Gastroesophageal sphincter (tissue), 4 donors: ENCODE data around the gene PANK4. TPM values are rescaled to one million over a fixed set of nuclear protein-coding genes. Genes with fewer than 3 reads are reported as not detected.

Experiments used
- ATAC-seq: fragments of 150-250 bp; one replicate; pipeline ENCODE4 v1.9.1; 2016; ENCODE audit warnings: mild to moderate bottlenecking, moderate library complexity
- H3K27ac ChIP-seq, 4 donors: fragments of 200-600 bp; sonication (generic) in 3 of 4; 1 replicate in 3 of 4; 2 replicates in 1 of 4; pipeline ENCODE4 v1.5.1; 2016 to 2019
- H3K27me3 ChIP-seq: fragments of 200-600 bp; sonication (generic); one replicate; pipeline ENCODE4 v1.5.1; 2019
- H3K36me3 ChIP-seq, 2 donors: fragments of 200-600 bp; sonication (generic); one replicate each; pipeline ENCODE4 v1.5.1; 2019; ENCODE audit warnings: control low read depth in 1 of 2
- H3K4me1 ChIP-seq, 3 donors: fragments of 200-600 bp; sonication (generic); 1 replicate in 2 of 3; 2 replicates in 1 of 3; pipeline ENCODE4 v1.5.1; 2016 to 2019; ENCODE audit warnings: control low read depth in 2 of 3
- H3K4me3 ChIP-seq, 2 donors: fragments of 200-600 bp; sonication (generic); one replicate each; pipeline ENCODE4 v1.5.1; 2019; ENCODE audit warnings: mild to moderate bottlenecking in 1 of 2, moderate library complexity in 1 of 2
- H3K9me3 ChIP-seq, 3 donors: fragments of 200-600 bp; sonication (generic); one replicate each; pipeline ENCODE4 v1.5.1; 2017 to 2019; ENCODE audit warnings: control low read depth in 2 of 3
- CTCF ChIP-seq, 4 experiments: fragments of 200-600 bp in 2 of 4; fragments of 450-650 bp in 2 of 4; sonication (generic) in 1 of 4; IDR thresholded peaks; one replicate each; pipeline ENCODE4 v1.5.1; 2017 to 2019; ENCODE audit warnings: antibody characterized with exemption in 4 of 4, mild to moderate bottlenecking in 2 of 4, moderate library complexity in 2 of 4
- EP300 ChIP-seq: sonication (generic); formaldehyde crosslinking; IDR thresholded peaks from one replicate; pipeline ENCODE4 v1.6.1; 2017; ENCODE audit warnings: antibody characterized with exemption, mild to moderate bottlenecking
- POLR2A ChIP-seq, 2 donors: fragments of 450-650 bp; IDR thresholded peaks; one replicate each; pipeline ENCODE4 v1.6.1; 2017; ENCODE audit warnings: antibody characterized with exemption in 2 of 2, mild to moderate bottlenecking in 2 of 2, moderate library complexity in 1 of 2
- POLR2AphosphoS5 ChIP-seq: sonication (generic); formaldehyde crosslinking; IDR thresholded peaks from one replicate; pipeline ENCODE4 v1.6.1; 2017; ENCODE audit warnings: antibody characterized with exemption
- WGBS, 2 donors: methylation state at CpG; one replicate each; pipeline ENCODE4 v1.1.5; 2018; ENCODE audit warnings: low coverage in 1 of 2; 5-methylcytosine and 5-hydroxymethylcytosine counted together
- total RNA-seq, 4 donors: library from RNA; depleted of rRNA; stranded (reverse); fragments of >200 nt; gene quantifications; one replicate each; pipeline ENCODE4 v1.1.0, GENCODE V29; 2016

The PANK4 gene
- total RNA-seq, 4 donors from 2014 or later: 32.6 to 46.8 (median 34.0) TPM

- no peaks in the 10 kb centered on the region for H3K9me3 ChIP-seq
- TF ChIP-seq POLR2A (IDR thresholded peaks at IDR 0.05) (no peak), EP300 (no peak), CTCF (IDR thresholded peaks at IDR 0.05) (no peak), POLR2AphosphoS5 (no peak)
- peaks cover 0 to 14% of the 10 kb centered on the region in 2 donors for H3K36me3 ChIP-seq
- ATAC-seq: no peak
- H3K27me3 ChIP-seq: peaks cover 75% of the 10 kb centered on the region
- no peak overlapping the region for H3K4me3 ChIP-seq
- no CpG with 5 or more reads among the region's 42 CpGs for WGBS, 2 donors
- no peak overlapping the region for H3K27ac ChIP-seq
- H3K4me1 ChIP-seq: peaks cover 0 to 35% (median 0%) of the 10 kb centered on the region in 3 donors
Observed at GRCh38 chr1:2503554-2504224, 22.7 kb downstream of the PANK4 start.

GRCh38 chr1:2502661-2503553 lies 23.5 kb downstream of the PANK4 start:
- peaks cover 82% of the 10 kb centered on the region for H3K27me3 ChIP-seq
- no peak for ATAC-seq
- WGBS, 2 donors: no CpG with 5 or more reads among the region's 36 CpGs
- no peak overlapping the region for H3K4me3 ChIP-seq
- H3K27ac ChIP-seq: no peak overlapping the region
- H3K4me1 ChIP-seq: peaks cover 0 to 35% (median 0%) of the 10 kb centered on the region in 3 donors
- no peaks in the 10 kb centered on the region for H3K9me3 ChIP-seq
- TF ChIP-seq EP300 (no peak), POLR2A (IDR thresholded peaks at IDR 0.05) (no peak), POLR2AphosphoS5 (no peak), CTCF (IDR thresholded peaks at IDR 0.05) (no peak)
- H3K36me3 ChIP-seq: peaks cover 0 to 6% of the 10 kb centered on the region in 2 donors

- no CpG with 5 or more reads among the region's 34 CpGs for WGBS, 2 donors
- ATAC-seq: no peak
- no peaks in the 10 kb centered on the region for H3K9me3 ChIP-seq
Observed at GRCh38 chr1:2502210-2502609, 24.2 kb downstream of the PANK4 start.

GRCh38 chr1:2501820-2502119 lies 24.6 kb downstream of the PANK4 start:
- TF ChIP-seq POLR2AphosphoS5 (no peak), POLR2A (IDR thresholded peaks at IDR 0.05) (no peak), CTCF (IDR thresholded peaks at IDR 0.05) (no peak)
- no CpG with 5 or more reads among the region's 7 CpGs for WGBS, 2 donors
- peaks cover 90% of the 10 kb centered on the region for H3K27me3 ChIP-seq
- no peak overlapping the region for H3K4me3 ChIP-seq
- H3K27ac ChIP-seq: no peak overlapping the region
- ATAC-seq: no peak
- H3K9me3 ChIP-seq: no peaks in the 10 kb centered on the region
- H3K4me1 ChIP-seq: peaks cover 0 to 30% (median 0%) of the 10 kb centered on the region in 3 donors
- H3K36me3 ChIP-seq: no peaks in the 10 kb centered on the region

More at GRCh38 chr1:2502210-2502609, 24.2 kb downstream of the PANK4 start:
- Histone ChIP-seq H3K27ac (no peak overlapping the region), H3K27me3 (peaks cover 89% of the 10 kb centered on the region), H3K4me3 (no peak overlapping the region), H3K4me1 (peaks cover 0 to 34% (median 0%) of the 10 kb centered on the region in 3 donors), H3K36me3 (no peaks in the 10 kb centered on the region)
- TF ChIP-seq POLR2A (IDR thresholded peaks at IDR 0.05): no peak
- no peak for TF ChIP-seq EP300
- no peak for TF ChIP-seq POLR2AphosphoS5
- no peak for TF ChIP-seq CTCF (IDR thresholded peaks at IDR 0.05)
